Breast epithelium (tissue), 4 donors: ENCODE results near the gene LYRM4. TPM values are rescaled to one million over a fixed set of nuclear protein-coding genes. Genes with fewer than 3 reads are reported as not detected.
A peak's percentile ranks its signal among the peaks of the same experiment; 100 is the strongest.

Experiments used
- DNase-seq, 2 donors: peaks; one replicate each; pipeline ENCODE4 v3.0.0-alpha.2; 2019; ENCODE audit warnings: low spot score in 2 of 2
- H3K27ac ChIP-seq, 2 donors: fragments of 200-600 bp; sonication (generic) in 1 of 2; one replicate each; pipeline ENCODE4 v1.5.1; 2016 to 2019; ENCODE audit warnings: mild to moderate bottlenecking in 1 of 2
- H3K27me3 ChIP-seq, 2 donors: fragments of 200-600 bp; sonication (generic) in 1 of 2; one replicate each; pipeline versions ENCODE4 v1.5.1 to v1.6.0; 2017 to 2019; ENCODE audit warnings: control low read depth in 1 of 2, mild to moderate bottlenecking in 1 of 2
- H3K36me3 ChIP-seq: fragments of 200-600 bp; one replicate; pipeline ENCODE4 v1.5.1; 2019
- H3K4me1 ChIP-seq, 2 donors: fragments of 200-600 bp; sonication (generic); one replicate each; pipeline ENCODE4 v1.5.1; 2016 to 2019; ENCODE audit warnings: control low read depth in 1 of 2
- H3K4me3 ChIP-seq, 3 donors: fragments of 200-600 bp; sonication (generic); 1 replicate in 2 of 3; 2 replicates in 1 of 3; pipeline ENCODE4 v1.5.1; 2016 to 2019; ENCODE audit warnings: mild to moderate bottlenecking in 3 of 3, moderate library complexity in 2 of 3
- H3K9me3 ChIP-seq, 2 donors: fragments of 200-600 bp; sonication (generic) in 1 of 2; one replicate each; pipeline ENCODE4 v1.5.1; 2016 to 2019; ENCODE audit warnings: control low read depth in 1 of 2
- POLR2A ChIP-seq: fragments of 450-650 bp; IDR thresholded peaks from one replicate; pipeline ENCODE4 v1.6.1; 2016; ENCODE audit warnings: antibody characterized with exemption, mild to moderate bottlenecking, moderate library complexity
- POLR2AphosphoS5 ChIP-seq, 3 donors: sonication (generic); formaldehyde crosslinking; IDR thresholded peaks; one replicate each; pipeline ENCODE4 v1.6.1; 2017; ENCODE audit warnings: antibody characterized with exemption in 3 of 3
- intact Hi-C: fragments of 100-400 bp; cut with DNase I; formaldehyde crosslinking; loops from one replicate; pipeline ENCODE4 v1.15.1; 2023; ENCODE audit warnings: low total_unique reads
- total RNA-seq, 3 donors: library from RNA; depleted of rRNA; stranded (reverse); fragments of >200 nt; gene quantifications; one replicate each; pipeline ENCODE4 v1.1.0, GENCODE V29; 2016
- TF ChIP-seq, protein P1 (sequence below), 3 donors: fragments of 450-650 bp; IDR thresholded peaks; one replicate each; pipeline ENCODE4 v1.5.1; 2016 to 2017; ENCODE audit warnings: antibody characterized with exemption in 3 of 3, mild to moderate bottlenecking in 3 of 3, moderate library complexity in 3 of 3

The LYRM4 gene
- total RNA-seq, 3 donors from 2014 or later = 24.4 to 38.0 (median 25.0) TPM

- Histone ChIP-seq H3K4me1 (peaks cover 0 to 17% of the 10 kb centered on the region in 2 donors), H3K9me3 (no peaks in the 10 kb centered on the region), H3K27me3 (no peaks in the 10 kb centered on the region), H3K36me3 (no peaks in the 10 kb centered on the region), H3K4me3 (no peak overlapping the region), H3K27ac (peak overlapping the region in 1 of 2 donors; percentile 8)
- no peak for DNase-seq
- intact Hi-C loops = no loop called here
- TF ChIP-seq POLR2AphosphoS5 (IDR thresholded peaks at IDR 0.05) (no peak), POLR2A (no peak)
- TF ChIP-seq, protein P1, sequence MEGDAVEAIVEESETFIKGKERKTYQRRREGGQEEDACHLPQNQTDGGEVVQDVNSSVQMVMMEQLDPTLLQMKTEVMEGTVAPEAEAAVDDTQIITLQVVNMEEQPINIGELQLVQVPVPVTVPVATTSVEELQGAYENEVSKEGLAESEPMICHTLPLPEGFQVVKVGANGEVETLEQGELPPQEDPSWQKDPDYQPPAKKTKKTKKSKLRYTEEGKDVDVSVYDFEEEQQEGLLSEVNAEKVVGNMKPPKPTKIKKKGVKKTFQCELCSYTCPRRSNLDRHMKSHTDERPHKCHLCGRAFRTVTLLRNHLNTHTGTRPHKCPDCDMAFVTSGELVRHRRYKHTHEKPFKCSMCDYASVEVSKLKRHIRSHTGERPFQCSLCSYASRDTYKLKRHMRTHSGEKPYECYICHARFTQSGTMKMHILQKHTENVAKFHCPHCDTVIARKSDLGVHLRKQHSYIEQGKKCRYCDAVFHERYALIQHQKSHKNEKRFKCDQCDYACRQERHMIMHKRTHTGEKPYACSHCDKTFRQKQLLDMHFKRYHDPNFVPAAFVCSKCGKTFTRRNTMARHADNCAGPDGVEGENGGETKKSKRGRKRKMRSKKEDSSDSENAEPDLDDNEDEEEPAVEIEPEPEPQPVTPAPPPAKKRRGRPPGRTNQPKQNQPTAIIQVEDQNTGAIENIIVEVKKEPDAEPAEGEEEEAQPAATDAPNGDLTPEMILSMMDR (IDR thresholded peaks at IDR 0.05) = no peak
Observed at GRCh38 chr6:5208057-5208456, 52.7 kb downstream of the LYRM4 start.

DNA sequence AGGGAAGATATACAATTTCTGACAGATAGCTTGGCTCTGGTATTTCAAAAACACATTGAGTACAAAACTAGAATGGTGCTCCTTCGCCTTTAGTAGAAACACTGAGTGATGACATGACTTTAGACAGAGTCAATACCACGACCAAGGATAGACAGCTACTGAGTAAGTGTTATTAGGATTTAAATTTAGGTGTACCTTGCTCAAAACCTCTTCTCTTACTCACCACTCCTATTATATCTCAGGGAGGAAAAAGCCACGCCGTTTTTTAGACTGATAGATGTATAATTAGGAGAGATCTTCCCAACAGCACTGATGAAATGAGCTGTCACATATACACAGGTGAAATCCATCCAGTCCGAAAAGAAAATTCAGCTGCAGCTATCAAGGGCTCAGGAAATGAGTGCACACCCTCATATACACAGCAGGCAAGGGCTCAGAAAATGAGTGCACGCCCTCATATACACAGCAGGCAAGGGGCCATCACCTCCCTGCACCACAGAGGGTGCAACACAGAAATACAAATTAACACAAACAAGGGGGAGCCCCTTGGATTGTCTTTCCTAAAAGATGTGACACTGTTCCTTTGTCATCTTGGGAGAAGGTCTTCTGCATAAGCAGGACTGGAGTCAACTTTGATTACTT lies 53.7 kb downstream of the LYRM4 start:
- TF ChIP-seq, protein P1 (IDR thresholded peaks at IDR 0.05) = no peak
- TF ChIP-seq POLR2AphosphoS5 (IDR thresholded peaks at IDR 0.05) = no peak
- no peak for TF ChIP-seq POLR2A
- H3K27ac ChIP-seq = no peak overlapping the region
- no peak overlapping the region for H3K4me3 ChIP-seq
- DNase-seq = no peak
- H3K4me1 ChIP-seq = peaks cover 0 to 17% of the 10 kb centered on the region in 2 donors
- intact Hi-C loops = no loop called here
- no peaks in the 10 kb centered on the region for H3K27me3 ChIP-seq
- H3K9me3 ChIP-seq = no peaks in the 10 kb centered on the region
- H3K36me3 ChIP-seq = no peaks in the 10 kb centered on the region

DNA sequence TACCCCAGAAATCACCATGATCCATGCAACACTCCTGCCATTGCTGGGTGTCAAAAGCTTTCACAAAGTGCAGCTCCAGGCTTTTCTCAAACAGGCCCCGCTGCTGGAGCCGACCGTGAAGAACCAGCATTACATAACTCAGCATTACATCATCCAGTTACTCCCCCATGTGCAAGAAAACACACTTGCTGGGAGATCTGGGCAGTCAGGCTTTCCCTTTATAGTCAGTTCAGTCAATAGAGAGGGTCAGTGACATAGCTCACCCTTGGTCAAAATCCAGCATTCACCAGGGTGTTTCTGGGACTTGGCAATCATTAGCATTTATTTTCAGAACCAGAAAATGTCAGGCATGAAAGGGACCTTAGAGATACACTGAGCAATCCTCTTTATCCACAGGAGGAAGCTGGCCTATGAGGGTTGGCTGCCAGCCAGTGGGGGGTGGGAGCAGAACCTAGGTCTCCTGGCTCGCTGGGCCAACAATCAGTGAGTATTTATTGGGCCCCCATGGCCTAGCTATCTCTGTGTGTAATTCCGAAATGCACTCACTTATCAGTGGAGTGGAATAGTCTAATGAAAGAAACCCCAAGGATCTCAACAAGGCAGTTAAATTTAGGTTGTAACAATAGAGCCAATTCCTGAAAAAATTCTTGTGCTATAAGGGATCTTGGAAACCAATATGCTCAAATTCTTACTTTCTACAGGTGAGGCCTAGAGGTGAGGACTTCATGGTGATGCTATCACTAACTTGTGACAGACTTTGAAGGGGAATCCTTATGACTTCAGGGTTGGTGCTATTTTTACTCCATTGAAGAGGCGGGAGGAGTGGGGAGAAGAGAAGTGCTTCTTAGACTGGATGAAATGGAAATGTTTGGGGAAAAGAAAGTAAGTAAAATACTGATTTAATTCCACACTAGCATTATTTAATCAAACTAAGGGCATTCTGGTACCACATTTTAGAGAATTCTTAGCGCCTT lies 54.6 kb downstream of the LYRM4 start:
- Histone ChIP-seq H3K9me3 (no peaks in the 10 kb centered on the region), H3K27me3 (no peaks in the 10 kb centered on the region), H3K27ac (peak overlapping the region; percentile 44 to 67), H3K4me3 (no peak overlapping the region), H3K36me3 (no peaks in the 10 kb centered on the region), H3K4me1 (peaks cover 0 to 17% of the 10 kb centered on the region in 2 donors)
- peak in 1 of 2 donors; percentile 26 for DNase-seq
- TF ChIP-seq POLR2AphosphoS5 (IDR thresholded peaks at IDR 0.05) (peak in 1 of 3 donors; percentile 38), POLR2A (no peak)
- TF ChIP-seq, protein P1 (IDR thresholded peaks at IDR 0.05) = no peak
- intact Hi-C loops = no loop called here

- TF ChIP-seq, protein P1 (IDR thresholded peaks at IDR 0.05) = no peak
- no peak for TF ChIP-seq POLR2AphosphoS5 (IDR thresholded peaks at IDR 0.05)
- TF ChIP-seq POLR2A = no peak
- no peaks in the 10 kb centered on the region for H3K27me3 ChIP-seq
- H3K4me3 ChIP-seq = no peak overlapping the region
- no peaks in the 10 kb centered on the region for H3K36me3 ChIP-seq
- no peak for DNase-seq
- intact Hi-C loops = no loop called here
- peaks cover 0 to 17% of the 10 kb centered on the region in 2 donors for H3K4me1 ChIP-seq
- peak overlapping the region in 1 of 2 donors; percentile 67 for H3K27ac ChIP-seq
- H3K9me3 ChIP-seq = no peaks in the 10 kb centered on the region
Observed at GRCh38 chr6:5205035-5205507, 55.7 kb downstream of the LYRM4 start.
